Fibroblast of mammary gland (primary cell): Measurements from ENCODE around the gene SLC25A21.
"Not testable (repeated sequence)": the region's sequence is repeated elsewhere in the genome, so short reads cannot be mapped to it uniquely, and the experiment has no call there.

ENCODE experiments used
- DNase-seq: peaks from one replicate; pipeline ENCODE4 v3.0.0-alpha.2; 2010; ENCODE audit warnings: low read depth
- H3K4me3 ChIP-seq: 2 replicates; pipeline ENCODE4 v1.5.1; 2011; ENCODE audit warnings: low read depth, mild to moderate bottlenecking, low read length, moderate library complexity; ENCODE audit not compliant: control insufficient read depth
- CTCF ChIP-seq: conservative IDR thresholded peaks from 2 replicates; pipeline ENCODE4 v1.5.1; 2011; ENCODE audit warnings: low read depth, low read length, inconsistent platforms; ENCODE audit not compliant: control insufficient read depth, insufficient read depth

The SLC25A21 gene

GRCh38 chr14:36988568-36988967 lies 183.8 kb downstream of the SLC25A21 start:
- no peak overlapping the region for H3K4me3 ChIP-seq
- no peak for TF ChIP-seq CTCF
- DNase-seq, result peak; percentile 16

- no peak for DNase-seq
- no peak overlapping the region for H3K4me3 ChIP-seq
- no peak for TF ChIP-seq CTCF
These were observed 186.0 kb downstream of the SLC25A21 start for GRCh38 chr14:36986407-36986806.

- H3K4me3 ChIP-seq, result no peak overlapping the region
- DNase-seq, result peak; percentile 75
- TF ChIP-seq CTCF, result no peak
These were observed 190.4 kb downstream of the SLC25A21 start for GRCh38 chr14:36981832-36982529.

GRCh38 chr14:36980413-36980812 lies 192.0 kb downstream of the SLC25A21 start:
- not testable (repeated sequence) for H3K4me3 ChIP-seq, DNase-seq

- DNase-seq, result no peak
- H3K4me3 ChIP-seq, result no peak overlapping the region
- TF ChIP-seq CTCF, result no peak
These were observed 192.5 kb downstream of the SLC25A21 start for GRCh38 chr14:36979863-36980262.

- no peak overlapping the region for H3K4me3 ChIP-seq
- DNase-seq, result peak; percentile 64
- no peak for TF ChIP-seq CTCF
These were observed 195.8 kb downstream of the SLC25A21 start for GRCh38 chr14:36976571-36977023.

- no peak for TF ChIP-seq CTCF
- peak; percentile 33 for DNase-seq
- H3K4me3 ChIP-seq, result no peak overlapping the region
These were observed 196.6 kb downstream of the SLC25A21 start for GRCh38 chr14:36975834-36976233.
